GM10266 (cell line): ENCODE data around the gene ITFG2.

Source experiments
- DNase-seq: peaks from one replicate; pipeline ENCODE4 v3.0.0; 2012; ENCODE audit errors: extremely low spot score
- CTCF ChIP-seq: IDR thresholded peaks from 2 replicates; pipeline ENCODE4 v1.5.1; 2012; ENCODE audit warnings: mild to moderate bottlenecking, low read depth; ENCODE audit not compliant: control insufficient read depth, insufficient read depth; ENCODE audit errors: missing control alignments

Gene ITFG2

GRCh38 chr12:2844786-2845185 is 32.3 kb downstream of the ITFG2 start:
- no peak for TF ChIP-seq CTCF
- no peak for DNase-seq

- TF ChIP-seq CTCF = no peak
- no peak for DNase-seq
These were observed 32.8 kb downstream of the ITFG2 start for GRCh38 chr12:2845280-2845679.

GRCh38 chr12:2851931-2852330 is 39.5 kb downstream of the ITFG2 start:
- no peak for DNase-seq

GRCh38 chr12:2853626-2854025 is 41.2 kb downstream of the ITFG2 start:
- DNase-seq = peak; percentile 64

More at GRCh38 chr12:2851931-2852330, 39.5 kb downstream of the ITFG2 start:
- no peak for TF ChIP-seq CTCF

GRCh38 chr12:2854669-2855453 is 42.4 kb downstream of the ITFG2 start:
- DNase-seq = no peak
- no peak for TF ChIP-seq CTCF

More at GRCh38 chr12:2853626-2854025, 41.2 kb downstream of the ITFG2 start:
- peak; percentile 67 for TF ChIP-seq CTCF

GRCh38 chr12:2855546-2855945 is 43.1 kb downstream of the ITFG2 start:
- TF ChIP-seq CTCF = no peak
- no peak for DNase-seq

GRCh38 chr12:2856051-2856450 is 43.6 kb downstream of the ITFG2 start:
- no peak for DNase-seq

More at GRCh38 chr12:2856051-2856450, 43.6 kb downstream of the ITFG2 start:
- no peak for TF ChIP-seq CTCF
